ENCODE results near the gene RMND5A.

- TF ChIP-seq CTCF (IDR thresholded peaks at IDR 0.05) (no peak), POLR2A (IDR thresholded peaks at IDR 0.05) (no peak)
Measured at GRCh38 chr2:86818114-86818801, 98.2 kb downstream of the RMND5A start.
